Fibroblast of lung (primary cell): ENCODE measurements around the gene GART. TPM values are rescaled to one million over a fixed set of nuclear protein-coding genes. Genes with fewer than 3 reads are reported as not detected.
A peak's percentile ranks its signal among the peaks of the same experiment; 100 is the strongest.

Source experiments
- DNase-seq, 2 donors: peaks; one replicate each; pipeline versions ENCODE4 v3.0.0 to v3.0.0-alpha.2; 2010; ENCODE audit warnings: low read depth in 2 of 2
- H2AFZ ChIP-seq: 2 replicates; pipeline ENCODE4 v1.5.1; 2012; ENCODE audit warnings: low read length, control low read depth, inconsistent platforms
- H3K27ac ChIP-seq: 2 replicates; pipeline ENCODE4 v1.5.1; 2011; ENCODE audit warnings: low read length, control low read depth; ENCODE audit not compliant: insufficient read depth
- H3K27me3 ChIP-seq: 2 replicates; pipeline ENCODE4 v1.5.1; 2011; ENCODE audit warnings: mild to moderate bottlenecking, low read length; ENCODE audit not compliant: control insufficient read depth, insufficient read depth
- H3K36me3 ChIP-seq: 2 replicates; pipeline ENCODE4 v1.5.1; 2011; ENCODE audit warnings: low read length; ENCODE audit not compliant: control insufficient read depth, insufficient read depth
- H3K4me1 ChIP-seq: 2 replicates; pipeline ENCODE4 v1.5.1; 2011; ENCODE audit warnings: low read length; ENCODE audit not compliant: control insufficient read depth, insufficient read depth; ENCODE audit errors: extremely low read depth
- H3K4me2 ChIP-seq: 2 replicates; pipeline ENCODE4 v1.5.1; 2011; ENCODE audit warnings: low read length, control low read depth; ENCODE audit not compliant: insufficient read depth; ENCODE audit errors: extremely low read depth
- H3K4me3 ChIP-seq, 4 experiments: fragments of 200-600 bp in 1 of 4; sonication (generic) in 1 of 4; replicated peaks in 1 of 4; 2 replicates each; pipeline ENCODE4 v1.5.1; 2011 to 2016; ENCODE audit warnings: low read length in 4 of 4, low read depth in 3 of 4, mild to moderate bottlenecking in 3 of 4, control low read depth in 2 of 4, inconsistent platforms in 1 of 4, mixed read lengths in 1 of 4; ENCODE audit not compliant: insufficient read depth in 1 of 4; ENCODE audit errors: control extremely low read depth in 1 of 4
- H3K79me2 ChIP-seq: 2 replicates; pipeline ENCODE4 v1.5.1; 2012; ENCODE audit warnings: mild to moderate bottlenecking, low read length, inconsistent platforms; ENCODE audit not compliant: control insufficient read depth, insufficient read depth
- H3K9ac ChIP-seq: 2 replicates; pipeline ENCODE4 v1.5.1; 2011; ENCODE audit warnings: mild to moderate bottlenecking, low read length, control low read depth; ENCODE audit not compliant: insufficient read depth
- H3K9me3 ChIP-seq: 2 replicates; pipeline ENCODE4 v1.5.1; 2012; ENCODE audit warnings: low read depth, low read length; ENCODE audit not compliant: control insufficient read depth, insufficient read depth
- H4K20me1 ChIP-seq: 2 replicates; pipeline ENCODE4 v1.5.1; 2011; ENCODE audit warnings: low read length; ENCODE audit not compliant: control insufficient read depth, insufficient read depth; ENCODE audit errors: extremely low read depth
- EZH2 ChIP-seq: IDR thresholded peaks from 2 replicates; pipeline ENCODE4 v1.5.1; 2012; ENCODE audit warnings: low read length, control low read depth, mild to moderate bottlenecking; ENCODE audit errors: missing control alignments
- polyA plus RNA-seq, 2 donors: library from polyadenylated mRNA; depleted of rRNA in 1 of 2; stranded (reverse) in 1 of 2; unstranded in 1 of 2; fragments of >200 nt; gene quantifications; 2 replicates each; pipeline ENCODE4 v1.2.1, GENCODE V29; 2011 to 2012; ENCODE audit warnings: missing spikeins in 1 of 2
- total RNA-seq: library from RNA; depleted of rRNA; stranded (reverse); fragments of >200 nt; gene quantifications from 2 replicates; pipeline ENCODE4 v1.2.1, GENCODE V29; 2014
- TF ChIP-seq, protein P1 (sequence below), 2 donors: IDR thresholded peaks in 1 of 2; conservative IDR thresholded peaks in 1 of 2; 1 replicate in 1 of 2; 2 replicates in 1 of 2; pipeline ENCODE4 v1.5.1; 2011 to 2012; ENCODE audit warnings: low read length in 2 of 2, control low read depth in 1 of 2, inconsistent platforms in 1 of 2, low read depth in 1 of 2, mild to moderate bottlenecking in 1 of 2

GART gene
- total and polyA plus RNA-seq, 2 donors (not counting 1 experiment from before 2014, with no cell fraction given): 15.6 to 64.4 TPM

DNA sequence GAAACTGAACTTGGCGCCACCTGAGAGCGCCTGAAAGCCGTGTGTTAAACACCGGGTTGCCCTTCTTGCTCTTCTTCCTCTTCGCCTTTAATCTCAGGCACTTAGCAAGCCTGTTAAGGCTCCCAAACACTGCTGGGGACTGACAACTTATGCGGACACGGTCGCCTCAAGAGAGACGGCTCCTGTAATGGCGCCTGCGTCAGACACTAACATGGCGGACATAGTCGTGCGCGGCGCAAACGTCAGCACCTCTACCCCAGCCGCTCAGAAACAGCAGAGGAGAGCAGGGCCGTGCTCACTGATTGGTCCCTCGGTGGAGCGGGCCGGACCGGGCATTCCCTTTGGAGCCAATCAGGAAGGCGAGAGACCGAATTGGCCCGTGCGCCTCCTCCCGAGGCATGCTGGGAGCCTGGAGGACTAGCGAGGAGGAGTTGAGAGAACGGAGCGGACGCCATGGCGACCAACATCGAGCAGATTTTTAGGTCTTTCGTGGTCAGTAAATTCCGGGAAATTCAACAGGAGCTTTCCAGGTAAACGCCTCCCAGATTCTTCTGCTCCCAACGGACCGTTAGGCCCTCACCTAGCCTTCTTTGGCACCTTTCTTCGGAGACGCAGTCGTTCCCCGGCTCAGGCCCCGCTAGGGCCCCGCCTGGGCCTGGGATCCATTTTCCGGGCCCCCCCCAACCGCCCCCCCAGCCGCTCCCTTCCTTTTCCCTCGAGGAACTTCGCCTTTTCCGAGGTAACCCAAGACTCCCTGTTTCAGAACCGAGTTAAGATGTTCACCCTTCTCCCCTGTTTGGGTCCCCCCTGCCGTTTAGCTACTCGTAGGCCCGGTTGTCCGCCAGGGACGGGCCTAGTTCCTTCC, 955 bp upstream of the GART start, which contains the start of gene SON:
Gene SON, plus strand, starts transcription at position 399 of the 865 bp plus-strand sequence. Its CDS starts 55 bp downstream, at position 454.
- Histone ChIP-seq H3K4me1 (peaks cover 7% of the 10 kb centered on the region), H2AFZ (peak within 1 kb of the TSS; percentile 76), H3K36me3 (peaks cover 2% of the 10 kb centered on the region), H3K4me3 (peak within 1 kb of the TSS; percentile 65 to 97 (median 78)), H3K9me3 (no peaks in the 10 kb centered on the region), H3K79me2 (peaks cover 75% of the 10 kb centered on the region), H3K4me2 (peak within 1 kb of the TSS; percentile 84), H3K9ac (peak within 1 kb of the TSS; percentile 98), H4K20me1 (peaks cover 7% of the 10 kb centered on the region), H3K27me3 (no peaks in the 10 kb centered on the region), H3K27ac (peak within 1 kb of the TSS; percentile 99)
- TF ChIP-seq, protein P1, sequence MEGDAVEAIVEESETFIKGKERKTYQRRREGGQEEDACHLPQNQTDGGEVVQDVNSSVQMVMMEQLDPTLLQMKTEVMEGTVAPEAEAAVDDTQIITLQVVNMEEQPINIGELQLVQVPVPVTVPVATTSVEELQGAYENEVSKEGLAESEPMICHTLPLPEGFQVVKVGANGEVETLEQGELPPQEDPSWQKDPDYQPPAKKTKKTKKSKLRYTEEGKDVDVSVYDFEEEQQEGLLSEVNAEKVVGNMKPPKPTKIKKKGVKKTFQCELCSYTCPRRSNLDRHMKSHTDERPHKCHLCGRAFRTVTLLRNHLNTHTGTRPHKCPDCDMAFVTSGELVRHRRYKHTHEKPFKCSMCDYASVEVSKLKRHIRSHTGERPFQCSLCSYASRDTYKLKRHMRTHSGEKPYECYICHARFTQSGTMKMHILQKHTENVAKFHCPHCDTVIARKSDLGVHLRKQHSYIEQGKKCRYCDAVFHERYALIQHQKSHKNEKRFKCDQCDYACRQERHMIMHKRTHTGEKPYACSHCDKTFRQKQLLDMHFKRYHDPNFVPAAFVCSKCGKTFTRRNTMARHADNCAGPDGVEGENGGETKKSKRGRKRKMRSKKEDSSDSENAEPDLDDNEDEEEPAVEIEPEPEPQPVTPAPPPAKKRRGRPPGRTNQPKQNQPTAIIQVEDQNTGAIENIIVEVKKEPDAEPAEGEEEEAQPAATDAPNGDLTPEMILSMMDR (conservative IDR thresholded peaks at IDR 0.05 in 1 of 2, IDR thresholded peaks at IDR 0.05 in 1 of 2; ENCODE audit: low read depth in 1 of 2, low read length in 2 of 2): no peak
- TF ChIP-seq EZH2: no peak
- DNase-seq: peak; percentile 99

- no peak for TF ChIP-seq EZH2
- TF ChIP-seq, protein P1 (conservative IDR thresholded peaks at IDR 0.05 in 1 of 2, IDR thresholded peaks at IDR 0.05 in 1 of 2; ENCODE audit: low read depth in 1 of 2, low read length in 2 of 2): no peak
- Histone ChIP-seq H3K27me3 (no peaks in the 10 kb centered on the region), H4K20me1 (peaks cover 7% of the 10 kb centered on the region), H3K79me2 (peaks cover 64% of the 10 kb centered on the region), H3K36me3 (peaks cover 1% of the 10 kb centered on the region), H3K9me3 (no peaks in the 10 kb centered on the region), H3K27ac (peak overlapping the region; percentile 99), H3K4me3 (peak overlapping the region; percentile 65 to 97 (median 78)), H3K4me1 (peaks cover 7% of the 10 kb centered on the region), H3K4me2 (peak overlapping the region; percentile 70), H2AFZ (no peak overlapping the region), H3K9ac (peak overlapping the region; percentile 98)
- peak; percentile 7 to 51 for DNase-seq
These were observed 709 bp downstream of the GART start for GRCh38 chr21:33541105-33541711.

GRCh38 chr21:33540711-33541104, 1.2 kb downstream of the GART start:
- no peak overlapping the region for H3K9ac ChIP-seq
- peaks cover 7% of the 10 kb centered on the region for H3K4me1 ChIP-seq
- no peaks in the 10 kb centered on the region for H3K9me3 ChIP-seq
- no peak overlapping the region for H2AFZ ChIP-seq
- H3K79me2 ChIP-seq: peaks cover 59% of the 10 kb centered on the region
- H3K27me3 ChIP-seq: no peaks in the 10 kb centered on the region
- peaks cover 1% of the 10 kb centered on the region for H3K36me3 ChIP-seq
- TF ChIP-seq, protein P1 (conservative IDR thresholded peaks at IDR 0.05 in 1 of 2, IDR thresholded peaks at IDR 0.05 in 1 of 2; ENCODE audit: low read depth in 1 of 2, low read length in 2 of 2): no peak
- TF ChIP-seq EZH2: no peak
- peaks cover 6% of the 10 kb centered on the region for H4K20me1 ChIP-seq
- peak overlapping the region; percentile 70 for H3K4me2 ChIP-seq
- peak overlapping the region; percentile 99 for H3K27ac ChIP-seq
- H3K4me3 ChIP-seq: peak overlapping the region; percentile 8 to 97 (median 78)
- no peak for DNase-seq
